GM12875 (cell line): ENCODE measurements around the gene ENTREP1.

Experiments used
- H3K4me3 ChIP-seq: one replicate; pipeline ENCODE4 v1.5.1; 2011; ENCODE audit warnings: low read depth, low read length, control low read depth
- TF ChIP-seq, protein P1 (sequence below): IDR thresholded peaks from 2 replicates; pipeline ENCODE4 v1.5.1; 2011; ENCODE audit warnings: low read depth, mild to moderate bottlenecking, control low read depth, inconsistent platforms, low read length, moderate library complexity, borderline replicate concordance; ENCODE audit not compliant: insufficient read depth

ENTREP1 gene

DNA sequence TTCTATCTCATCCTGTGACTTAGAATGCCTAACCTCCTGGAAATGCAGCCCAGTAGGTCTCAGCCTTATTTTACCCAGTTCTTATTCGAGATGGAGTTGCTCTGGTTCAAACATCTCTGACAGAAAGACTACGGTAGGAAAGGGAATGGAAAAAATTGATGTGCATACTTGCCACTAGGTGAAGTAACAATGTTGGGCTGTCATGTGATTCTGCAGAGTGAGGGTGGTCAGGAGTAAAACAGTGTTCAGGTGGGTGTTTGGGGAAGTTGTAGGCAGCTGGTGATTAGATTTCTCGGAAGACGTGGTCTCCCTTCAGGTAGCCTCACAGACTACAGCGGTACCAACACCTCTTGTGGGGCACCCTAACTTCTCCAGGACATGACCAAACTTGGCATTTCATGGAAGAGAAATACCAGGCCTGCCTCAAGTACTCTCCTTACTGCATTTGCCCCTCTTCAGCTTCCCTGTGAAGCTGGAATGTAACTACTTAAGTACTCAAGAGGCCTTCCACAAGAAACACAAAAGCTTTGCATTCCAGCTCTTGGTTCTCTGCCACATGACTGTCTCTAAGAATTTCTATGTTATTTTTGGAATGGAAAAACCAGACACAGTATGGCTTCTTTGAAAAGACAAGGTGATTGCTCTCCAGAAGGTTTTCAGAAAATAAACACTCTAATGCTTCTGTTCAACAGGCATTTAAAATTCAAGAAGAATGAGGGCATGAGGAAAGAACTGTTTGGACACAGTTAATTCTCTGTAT is 17.4 kb upstream of the ENTREP1 start:
- TF ChIP-seq, protein P1, sequence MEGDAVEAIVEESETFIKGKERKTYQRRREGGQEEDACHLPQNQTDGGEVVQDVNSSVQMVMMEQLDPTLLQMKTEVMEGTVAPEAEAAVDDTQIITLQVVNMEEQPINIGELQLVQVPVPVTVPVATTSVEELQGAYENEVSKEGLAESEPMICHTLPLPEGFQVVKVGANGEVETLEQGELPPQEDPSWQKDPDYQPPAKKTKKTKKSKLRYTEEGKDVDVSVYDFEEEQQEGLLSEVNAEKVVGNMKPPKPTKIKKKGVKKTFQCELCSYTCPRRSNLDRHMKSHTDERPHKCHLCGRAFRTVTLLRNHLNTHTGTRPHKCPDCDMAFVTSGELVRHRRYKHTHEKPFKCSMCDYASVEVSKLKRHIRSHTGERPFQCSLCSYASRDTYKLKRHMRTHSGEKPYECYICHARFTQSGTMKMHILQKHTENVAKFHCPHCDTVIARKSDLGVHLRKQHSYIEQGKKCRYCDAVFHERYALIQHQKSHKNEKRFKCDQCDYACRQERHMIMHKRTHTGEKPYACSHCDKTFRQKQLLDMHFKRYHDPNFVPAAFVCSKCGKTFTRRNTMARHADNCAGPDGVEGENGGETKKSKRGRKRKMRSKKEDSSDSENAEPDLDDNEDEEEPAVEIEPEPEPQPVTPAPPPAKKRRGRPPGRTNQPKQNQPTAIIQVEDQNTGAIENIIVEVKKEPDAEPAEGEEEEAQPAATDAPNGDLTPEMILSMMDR = no peak
- no peak overlapping the region for H3K4me3 ChIP-seq

DNA sequence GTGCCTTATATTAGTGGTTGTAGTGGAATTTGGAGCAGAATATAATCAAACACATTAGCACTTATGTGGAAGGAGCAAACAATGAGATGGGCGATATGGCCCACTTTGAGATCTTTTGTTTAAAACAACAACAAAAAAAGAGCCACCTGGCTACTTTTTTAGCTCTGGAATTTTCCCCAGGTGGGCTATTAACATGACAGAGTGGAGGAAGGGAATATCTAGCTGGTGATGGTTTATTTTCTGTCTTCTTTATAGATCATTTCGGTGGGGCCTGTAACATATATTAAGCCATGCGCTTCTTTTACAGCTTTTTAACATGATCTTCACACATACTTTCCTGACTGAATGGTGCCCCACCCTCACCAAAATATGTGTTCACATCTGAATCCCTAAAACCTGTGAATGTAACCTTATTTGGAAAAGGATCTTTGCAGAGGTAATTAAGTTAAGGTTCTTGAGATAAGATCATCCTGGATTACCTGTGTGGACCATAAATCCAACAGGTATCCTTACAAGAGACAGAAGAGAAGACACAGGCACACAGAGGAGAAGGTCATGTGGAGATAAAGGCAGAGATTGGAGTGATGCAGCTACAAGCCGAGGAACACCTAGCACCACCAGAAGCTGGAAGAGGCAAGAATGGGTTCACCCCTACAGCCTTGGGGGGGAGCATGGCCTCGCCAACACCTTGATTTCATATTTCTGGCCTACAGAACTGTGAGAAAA is 16.6 kb upstream of the ENTREP1 start:
- TF ChIP-seq, protein P1 = no peak
- no peak overlapping the region for H3K4me3 ChIP-seq

DNA sequence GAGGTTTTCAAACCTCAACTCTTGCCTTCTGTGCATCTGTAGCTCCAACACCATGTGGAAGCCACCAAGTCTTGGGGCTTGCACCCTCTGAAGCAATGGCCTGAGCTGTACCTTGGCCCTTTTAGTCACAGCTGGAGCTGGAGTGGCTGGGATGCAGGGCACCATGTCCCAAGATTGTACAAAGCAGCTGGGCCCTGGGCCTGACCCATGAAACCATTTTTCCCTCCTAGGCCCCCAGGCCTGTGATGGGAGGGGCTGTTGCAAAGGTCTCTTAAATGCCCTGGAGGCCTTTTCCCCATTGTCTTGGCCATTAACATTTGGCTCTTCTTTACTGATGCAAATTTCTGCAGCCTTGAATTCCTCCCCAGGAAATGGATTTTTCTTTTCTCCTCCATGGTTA is 11.8 kb upstream of the ENTREP1 start:
- TF ChIP-seq, protein P1 = no peak
- H3K4me3 ChIP-seq = no peak overlapping the region

DNA sequence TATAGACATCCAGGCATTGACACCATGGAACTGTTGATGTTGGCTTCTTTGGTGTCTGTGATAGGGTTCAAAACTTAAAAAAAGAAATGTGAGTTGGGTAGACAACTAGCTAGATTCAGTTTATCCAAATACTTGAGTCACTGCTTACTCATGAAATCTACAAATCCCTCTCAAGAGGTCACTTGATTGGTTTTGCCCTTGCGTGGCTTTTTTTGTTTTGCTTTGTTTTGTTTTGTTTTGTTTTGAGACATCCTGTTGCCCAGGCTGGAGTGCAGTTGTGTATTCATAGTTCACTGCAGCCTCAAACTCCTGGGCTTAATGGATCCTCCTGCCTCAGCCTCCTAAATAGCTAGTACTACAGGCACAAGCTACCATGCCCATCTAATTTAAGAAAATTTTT is 10.5 kb upstream of the ENTREP1 start:
- TF ChIP-seq, protein P1 = no peak
- no peak overlapping the region for H3K4me3 ChIP-seq

DNA sequence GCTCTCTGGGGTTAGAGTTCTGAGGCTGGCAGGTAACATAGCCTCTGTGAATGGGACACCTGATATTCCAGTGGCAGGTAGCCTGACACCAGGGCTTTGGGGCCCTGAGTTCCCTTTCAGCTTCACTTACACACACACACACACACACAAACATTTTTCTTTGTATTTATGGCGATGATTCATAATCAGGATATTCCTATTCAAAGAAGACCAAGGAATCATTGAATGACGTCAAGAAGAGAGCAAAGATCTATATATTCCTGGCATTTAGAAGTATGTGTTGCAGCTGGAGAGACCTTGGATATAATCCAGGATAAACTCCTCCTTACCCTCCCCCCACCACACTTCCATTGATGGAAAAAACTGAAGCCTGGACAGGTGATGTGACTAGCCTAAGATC is 7.9 kb upstream of the ENTREP1 start:
- no peak overlapping the region for H3K4me3 ChIP-seq
- TF ChIP-seq, protein P1 = no peak

DNA sequence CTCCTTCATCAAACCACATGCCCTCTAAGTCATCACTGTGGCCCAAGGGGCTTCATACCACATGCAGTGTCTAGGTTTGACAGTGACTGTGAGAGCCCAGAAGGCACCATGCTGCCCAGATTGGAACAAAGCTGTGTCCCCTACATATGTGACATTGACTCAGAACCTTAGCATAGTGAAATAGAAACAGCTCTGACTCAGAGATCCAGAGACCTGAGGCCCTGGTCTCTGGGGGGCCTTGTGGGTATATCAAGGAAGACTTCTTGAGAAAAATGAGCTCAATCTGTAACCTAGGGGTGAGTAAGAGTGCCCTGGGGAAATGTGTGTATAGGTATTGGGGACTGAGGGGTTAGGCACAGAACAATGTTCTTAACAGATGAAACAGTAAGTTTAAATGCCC is 7.1 kb upstream of the ENTREP1 start:
- no peak overlapping the region for H3K4me3 ChIP-seq
- TF ChIP-seq, protein P1 = no peak
